ENCODE results near the gene ZNF717. TPM values are rescaled to one million over a fixed set of nuclear protein-coding genes. Genes with fewer than 3 reads are reported as not detected.
"Not testable (repeated sequence)": the region's sequence is repeated elsewhere in the genome, so short reads cannot be mapped to it uniquely, and the experiment has no call there.

The ZNF717 gene
- 1 to 10 TPM; 4.7 to 8.2 (median 6.4) TPM for polyA plus RNA-seq

- Mint-ChIP-seq H3K27ac (peak within 1 kb of the TSS; percentile 77 to 95 (median 88)), H3K4me3 (peak within 1 kb of the TSS; percentile 89 to 91 (median 91)), H3K9me3 (peaks cover 0 to 10% (median 5%) of the 10 kb centered on the region in 6 donors), H3K36me3 (peaks cover 20 to 23% (median 21%) of the 10 kb centered on the region in 3 donors), H3K4me1 (peaks cover 26 to 32% of the 10 kb centered on the region in 2 donors)
- peak; percentile 91 to 95 (median 93) for DNase-seq
- not testable (repeated sequence) for H3K27me3 Mint-ChIP-seq (ENCODE audit: low read depth in 3 of 3)
These were observed at the start of gene ZNF717 for GRCh38 chr3:75785081-75785755. Gene ZNF717, minus strand, starts transcription at chr3:75785549. Its CDS starts 2,187 bp downstream, at chr3:75783362.

DNA sequence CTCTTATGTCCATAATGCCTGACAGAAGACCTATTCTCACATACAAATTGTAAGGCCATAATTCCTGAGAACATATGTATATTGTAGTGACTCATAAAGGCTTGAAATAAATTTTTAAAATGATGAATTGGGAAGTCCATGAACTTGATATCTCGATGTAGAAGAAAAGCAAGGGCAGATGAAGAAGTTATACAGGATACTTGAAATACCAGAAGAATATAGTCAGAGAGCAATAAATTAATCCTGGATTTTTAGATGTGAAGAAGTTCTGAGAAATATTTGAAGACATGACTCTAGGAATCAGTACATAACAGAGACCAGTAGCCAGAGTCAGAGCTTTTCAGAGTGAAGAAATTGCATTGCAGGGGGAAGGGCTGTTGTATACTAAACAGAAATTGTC is 45.7 kb upstream of the ZNF717 start:
- not testable (repeated sequence) for H3K36me3 Mint-ChIP-seq; H3K27me3 Mint-ChIP-seq (ENCODE audit: low read depth in 3 of 3); H3K27ac Mint-ChIP-seq; DNase-seq; H3K4me1 Mint-ChIP-seq; H3K4me3 Mint-ChIP-seq
- peaks cover 4 to 11% (median 6%) of the 10 kb centered on the region in 6 donors for H3K9me3 Mint-ChIP-seq

GRCh38 chr3:75818019-75818418 is 32.7 kb upstream of the ZNF717 start:
- H3K27ac Mint-ChIP-seq; H3K36me3 Mint-ChIP-seq; H3K4me3 Mint-ChIP-seq; H3K4me1 Mint-ChIP-seq; H3K27me3 Mint-ChIP-seq (ENCODE audit: low read depth in 3 of 3); DNase-seq: not testable (repeated sequence)
- peaks cover 2 to 10% (median 4%) of the 10 kb centered on the region in 6 donors for H3K9me3 Mint-ChIP-seq

DNA sequence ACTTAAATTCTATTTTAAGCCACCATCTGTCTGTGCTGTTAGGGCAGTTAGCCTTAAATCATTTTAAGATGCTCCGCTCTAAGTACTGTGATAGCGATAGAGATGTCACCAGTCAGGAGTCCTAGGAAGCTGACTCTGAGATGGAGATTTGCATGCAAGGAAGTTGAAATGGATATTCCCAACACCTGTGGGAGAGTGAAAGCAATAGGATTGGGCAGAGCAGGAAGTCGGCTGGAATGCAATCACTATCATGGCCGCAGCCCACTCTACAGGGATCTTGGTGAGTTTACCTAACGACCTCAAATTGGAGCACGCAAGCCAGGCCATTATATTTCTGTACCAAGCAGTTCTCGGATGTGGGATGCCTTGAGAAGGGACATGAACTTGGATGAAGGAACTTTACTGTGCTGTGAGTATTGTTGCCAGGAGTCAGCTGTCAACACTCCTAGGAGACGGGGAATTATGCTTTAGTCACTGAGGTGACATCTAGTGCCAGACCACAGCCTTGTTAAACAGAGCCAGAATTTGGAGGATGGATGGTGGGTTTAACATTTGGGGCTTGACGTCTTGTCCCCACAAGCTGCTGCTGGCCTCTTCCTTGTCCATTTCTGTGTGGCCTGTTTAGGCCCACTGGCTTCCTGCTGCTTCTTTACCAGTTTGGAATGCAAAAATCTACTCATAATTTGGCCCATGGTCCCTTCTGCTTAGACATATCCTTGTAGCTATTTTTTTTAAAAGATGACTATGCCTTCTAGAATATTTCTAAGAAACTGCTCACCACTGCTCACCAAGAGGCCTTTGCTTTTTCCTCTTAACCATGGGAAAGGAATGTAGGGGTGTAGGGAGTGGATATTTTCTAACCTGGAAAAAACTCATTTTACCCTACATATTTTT is 31.2 kb upstream of the ZNF717 start:
- H3K36me3 Mint-ChIP-seq; H3K27me3 Mint-ChIP-seq (ENCODE audit: low read depth in 3 of 3); DNase-seq; H3K4me3 Mint-ChIP-seq; H3K4me1 Mint-ChIP-seq; H3K27ac Mint-ChIP-seq: not testable (repeated sequence)
- peaks cover 3 to 14% (median 5%) of the 10 kb centered on the region in 6 donors for H3K9me3 Mint-ChIP-seq

GRCh38 chr3:75814797-75815196 is 29.4 kb upstream of the ZNF717 start:
- DNase-seq, result no peak
- Mint-ChIP-seq H3K4me1 (no peaks in the 10 kb centered on the region), H3K4me3 (no peak overlapping the region), H3K27ac (no peak overlapping the region), H3K9me3 (peaks cover 2 to 25% (median 5%) of the 10 kb centered on the region in 6 donors), H3K36me3 (no peaks in the 10 kb centered on the region), H3K27me3 (ENCODE audit: low read depth in 3 of 3) (peaks cover 0 to 6% (median 0%) of the 10 kb centered on the region in 3 donors)

DNA sequence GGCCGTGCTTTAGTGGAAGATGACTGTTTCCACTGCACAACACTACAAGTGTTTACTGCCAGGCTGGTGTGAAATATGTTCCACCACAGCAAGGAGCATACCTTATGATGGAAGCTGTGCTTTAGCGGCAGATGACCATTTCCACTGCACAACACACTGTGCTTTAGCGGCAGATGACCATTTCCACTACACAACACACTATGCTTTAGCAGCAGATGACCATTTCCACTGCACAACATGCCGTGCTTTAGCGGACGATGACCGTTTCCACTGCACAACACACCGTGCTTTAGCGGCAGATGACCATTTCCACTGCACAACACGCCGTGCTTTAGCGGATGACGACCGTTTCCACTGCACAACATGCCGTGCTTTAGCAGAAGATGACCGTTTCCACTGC is 2.8 kb downstream of the ZNF717 start:
- Mint-ChIP-seq H3K4me3 (no peak overlapping the region), H3K27me3 (ENCODE audit: low read depth in 3 of 3) (peaks cover 6 to 11% (median 9%) of the 10 kb centered on the region in 3 donors), H3K9me3 (peaks cover 6 to 27% (median 11%) of the 10 kb centered on the region in 6 donors), H3K4me1 (peaks cover 43 to 56% of the 10 kb centered on the region in 2 donors), H3K27ac (no peak overlapping the region), H3K36me3 (peaks cover 28 to 48% (median 37%) of the 10 kb centered on the region in 3 donors)
- DNase-seq, result no peak

DNA sequence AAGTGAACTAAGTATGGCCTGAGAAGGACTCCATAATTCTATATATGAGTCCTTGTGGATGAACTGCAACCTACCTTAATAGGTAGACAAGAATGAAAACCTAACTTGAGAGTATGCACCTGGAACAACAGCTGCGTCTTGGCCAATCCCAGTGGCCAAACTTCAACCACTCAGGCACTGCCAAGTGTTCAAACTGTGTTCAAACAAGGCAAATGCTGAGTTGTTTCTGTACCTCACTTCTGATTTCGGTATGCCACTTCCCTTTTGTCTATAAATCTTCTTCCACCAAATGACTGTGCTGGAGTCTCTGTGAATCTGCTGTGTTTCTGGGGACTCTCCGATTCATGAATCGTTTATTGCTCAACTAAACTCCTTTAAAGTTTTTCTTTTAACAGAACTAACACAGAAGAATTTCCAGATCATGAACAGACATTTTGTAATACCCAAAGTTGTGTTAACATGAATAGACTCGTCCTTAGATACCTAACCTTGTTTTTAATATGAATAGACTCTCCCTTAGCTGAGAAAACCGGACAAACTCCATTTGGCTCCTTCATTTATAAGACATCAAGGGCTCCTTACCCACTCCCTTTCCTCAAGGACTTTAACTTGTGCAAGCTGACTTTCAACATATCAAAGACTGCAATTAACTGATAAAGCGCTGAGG is 4.1 kb downstream of the ZNF717 start:
- peaks cover 9 to 14% (median 13%) of the 10 kb centered on the region in 3 donors for H3K27me3 Mint-ChIP-seq (ENCODE audit: low read depth in 3 of 3)
- peaks cover 49 to 66% of the 10 kb centered on the region in 2 donors for H3K4me1 Mint-ChIP-seq
- H3K36me3 Mint-ChIP-seq, result peaks cover 32 to 58% (median 47%) of the 10 kb centered on the region in 3 donors
- H3K9me3 Mint-ChIP-seq, result peaks cover 8 to 31% (median 14%) of the 10 kb centered on the region in 6 donors
- H3K4me3 Mint-ChIP-seq, result no peak overlapping the region
- DNase-seq, result no peak
- no peak overlapping the region for H3K27ac Mint-ChIP-seq

GRCh38 chr3:75777742-75778141 is 7.6 kb downstream of the ZNF717 start:
- Mint-ChIP-seq H3K36me3 (peaks cover 30 to 57% (median 39%) of the 10 kb centered on the region in 3 donors), H3K4me1 (peaks cover 30 to 44% of the 10 kb centered on the region in 2 donors), H3K27ac (peak overlapping the region in 4 of 6 donors; percentile 42 to 77 (median 53)), H3K9me3 (peaks cover 8 to 29% (median 15%) of the 10 kb centered on the region in 6 donors)
- not testable (repeated sequence) for H3K27me3 Mint-ChIP-seq (ENCODE audit: low read depth in 3 of 3); H3K4me3 Mint-ChIP-seq; DNase-seq

GRCh38 chr3:75771631-75772030 is 13.7 kb downstream of the ZNF717 start:
- H3K27ac Mint-ChIP-seq; DNase-seq; H3K27me3 Mint-ChIP-seq (ENCODE audit: low read depth in 3 of 3); H3K4me3 Mint-ChIP-seq: not testable (repeated sequence)
- Mint-ChIP-seq H3K9me3 (peaks cover 0 to 13% (median 11%) of the 10 kb centered on the region in 6 donors), H3K36me3 (peaks cover 9 to 32% (median 15%) of the 10 kb centered on the region in 3 donors), H3K4me1 (peaks cover 32 to 46% of the 10 kb centered on the region in 2 donors)

GRCh38 chr3:75768303-75769017 is 16.9 kb downstream of the ZNF717 start:
- Mint-ChIP-seq H3K36me3 (peaks cover 29 to 50% (median 33%) of the 10 kb centered on the region in 3 donors), H3K27ac (peak overlapping the region; percentile 50 to 84 (median 73)), H3K4me3 (peak overlapping the region in 3 of 5 donors; percentile 34 to 62 (median 53)), H3K9me3 (peaks cover 8 to 38% (median 25%) of the 10 kb centered on the region in 6 donors), H3K27me3 (ENCODE audit: low read depth in 3 of 3) (peaks cover 4 to 9% (median 8%) of the 10 kb centered on the region in 3 donors), H3K4me1 (peaks cover 51 to 68% of the 10 kb centered on the region in 2 donors)
- peak; percentile 28 to 51 (median 29) for DNase-seq

- peaks cover 49 to 68% (median 51%) of the 10 kb centered on the region in 3 donors for H3K36me3 Mint-ChIP-seq
These were observed 47.4 kb downstream of the ZNF717 start for GRCh38 chr3:75737831-75738493.

DNA sequence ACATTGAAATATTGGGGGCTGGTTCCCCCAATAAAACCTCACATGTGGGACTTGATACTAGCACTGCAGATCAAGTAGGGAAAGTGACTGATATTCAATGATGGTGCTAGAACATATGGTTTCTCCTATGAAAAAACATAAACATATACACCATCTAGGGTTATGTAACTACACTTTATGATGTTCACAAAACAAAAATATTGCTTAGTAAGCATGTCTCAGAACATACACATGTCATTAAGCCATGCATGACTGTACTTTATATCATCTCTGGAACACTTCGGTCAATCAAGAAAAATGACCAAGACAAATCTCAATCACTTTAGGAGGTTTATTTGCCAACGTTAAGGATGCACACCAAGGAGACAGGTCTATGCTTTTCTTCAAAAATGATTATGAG is 57.4 kb downstream of the ZNF717 start:
- Mint-ChIP-seq H3K27me3 (ENCODE audit: low read depth in 3 of 3) (peaks cover 2 to 3% (median 3%) of the 10 kb centered on the region in 3 donors), H3K9me3 (peaks cover 65 to 98% (median 95%) of the 10 kb centered on the region in 6 donors), H3K4me3 (no peak overlapping the region), H3K36me3 (peaks cover 41 to 59% (median 56%) of the 10 kb centered on the region in 3 donors), H3K27ac (no peak overlapping the region), H3K4me1 (no peaks in the 10 kb centered on the region)
- DNase-seq, result no peak

More at GRCh38 chr3:75737831-75738493, 47.4 kb downstream of the ZNF717 start:
- peaks cover 77 to 97% (median 95%) of the 10 kb centered on the region in 6 donors for H3K9me3 Mint-ChIP-seq
- H3K27ac Mint-ChIP-seq, result no peak overlapping the region
- no peak overlapping the region for H3K4me3 Mint-ChIP-seq
- H3K27me3 Mint-ChIP-seq (ENCODE audit: low read depth in 3 of 3), result peaks cover 0 to 4% (median 0%) of the 10 kb centered on the region in 3 donors
- DNase-seq, result peak in 1 of 3 donors; percentile 1
- no peaks in the 10 kb centered on the region for H3K4me1 Mint-ChIP-seq
